ENCODE results near the gene RGL1.

DNA sequence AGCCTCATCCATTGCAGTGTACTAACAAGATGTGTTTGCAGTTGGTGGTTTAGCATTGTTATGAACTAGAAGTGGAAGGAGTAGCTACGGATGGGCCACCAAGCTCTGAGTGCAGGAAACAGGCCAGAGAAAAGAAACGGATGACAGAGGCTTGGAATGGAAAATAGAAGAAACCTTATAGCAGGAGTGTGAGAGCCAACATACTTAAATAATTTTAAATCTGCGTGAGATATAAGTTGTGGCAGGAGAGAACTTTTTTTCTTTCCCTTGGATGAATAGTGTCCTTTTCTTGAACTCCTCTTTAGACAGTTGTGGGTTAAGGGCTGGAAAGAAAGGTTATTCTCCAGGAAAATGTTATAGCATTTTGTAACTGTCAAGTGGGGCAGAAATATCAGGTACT is 54.2 kb downstream of the RGL1 start:
- TF ChIP-seq POLR2A (IDR thresholded peaks at IDR 0.05; ENCODE audit: low read length) (no peak), GATA1 (IDR thresholded peaks at IDR 0.05; ENCODE audit: low read depth, low read length) (no peak)

All from erythroblast (primary cell).